MCF 10A (cell line): ENCODE measurements around the gene EIF4A3. TPM values are rescaled to one million over a fixed set of nuclear protein-coding genes. Genes with fewer than 3 reads are reported as not detected.

Experiments used
- BruUV-seq: library from RNA; stranded (reverse); fragments of 400-500 nt; replicated peaks from 2 replicates; lab custom pipeline; 2021; lab: Mats Ljungman, UMichigan
- CTCF ChIA-PET: fragments of 300-600 bp; sonication (Branson Sonifier 250); formaldehyde crosslinking; extraction: SDS; loops from one replicate; lab custom pipeline; 2021; ENCODE audit warnings: antibody characterized with exemption, inconsistent platforms; lab: Yijun Ruan, JAX
- POLR2A ChIA-PET: fragments of 300-600, 350-650 bp; sonication (Branson Sonifier 250); formaldehyde crosslinking; extraction: SDS; loops from one replicate; lab custom pipeline; 2020; ENCODE audit warnings: antibody characterized with exemption, inconsistent platforms; lab: Yijun Ruan, JAX
- DNase-seq: peaks from one replicate; pipeline ENCODE4 v3.0.0-alpha.2; 2018; ENCODE audit not compliant: unreplicated experiment
- H3K27ac Mint-ChIP-seq: one replicate; pipeline ENCODE4 v1.8.0; 2022; ENCODE audit warnings: mild to moderate bottlenecking, low read depth, mixed read lengths; ENCODE audit not compliant: unreplicated experiment
- H3K27me3 Mint-ChIP-seq: one replicate; pipeline ENCODE4 v1.8.0; 2022; ENCODE audit warnings: mixed read lengths; ENCODE audit not compliant: insufficient read depth, unreplicated experiment
- H3K36me3 Mint-ChIP-seq: one replicate; pipeline ENCODE4 v1.8.0; 2022; ENCODE audit warnings: mild to moderate bottlenecking, moderate library complexity, mixed read lengths; ENCODE audit not compliant: insufficient read depth, unreplicated experiment
- H3K4me1 Mint-ChIP-seq: one replicate; pipeline ENCODE4 v1.8.0; 2022; ENCODE audit warnings: mixed read lengths; ENCODE audit not compliant: insufficient read depth, unreplicated experiment
- H3K4me3 Mint-ChIP-seq: one replicate; pipeline ENCODE4 v1.8.0; 2022; ENCODE audit warnings: mild to moderate bottlenecking, moderate library complexity, mixed read lengths; ENCODE audit not compliant: unreplicated experiment
- H3K9me3 Mint-ChIP-seq: one replicate; pipeline ENCODE4 v1.8.0; 2022; ENCODE audit warnings: mixed read lengths; ENCODE audit not compliant: unreplicated experiment
- intact Hi-C: fragments of 100-400 bp; cut with micrococcal nuclease; formaldehyde crosslinking; loops from 2 replicates; pipeline ENCODE4 v1.14.1; 2022
- total RNA-seq: library from RNA; stranded (reverse); gene quantifications from 2 replicates; pipeline ENCODE4 v1.2.3, GENCODE V29; 2022
- TF ChIP-seq, protein P1 (sequence below): fragments of 200-600 bp; IDR thresholded peaks from one replicate; pipeline ENCODE4 v1.8.0; 2022; ENCODE audit warnings: antibody characterized with exemption, mild to moderate bottlenecking; ENCODE audit not compliant: unreplicated experiment

EIF4A3 gene
- total RNA-seq, 1 experiment from 2014 or later: 87.0 TPM

DNA sequence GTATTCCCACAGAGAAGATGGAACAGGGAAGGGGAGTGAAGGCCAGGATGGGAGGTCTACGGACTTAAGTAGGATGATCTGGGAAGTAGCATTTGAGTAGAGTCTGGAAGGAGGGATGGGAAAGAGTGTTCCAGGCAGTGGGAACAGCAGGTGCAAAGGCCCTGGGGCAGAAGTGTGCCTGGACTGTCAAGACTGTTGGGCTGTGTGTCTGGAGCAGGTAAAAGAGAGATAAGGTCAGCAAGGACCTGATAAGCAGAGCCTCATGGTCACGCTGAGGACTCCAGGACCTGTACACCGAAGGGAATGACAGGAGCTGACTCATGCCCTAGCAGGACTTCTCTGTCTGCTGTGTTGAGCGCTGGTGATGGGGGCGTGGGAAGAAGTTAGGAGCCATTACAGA, 22.2 kb upstream of the EIF4A3 start:
- Mint-ChIP-seq H3K4me1 (no peaks in the 10 kb centered on the region), H3K9me3 (no peaks in the 10 kb centered on the region), H3K27ac (no peak overlapping the region), H3K4me3 (no peak overlapping the region), H3K27me3 (peaks cover 39% of the 10 kb centered on the region), H3K36me3 (no peaks in the 10 kb centered on the region)
- ChIA-PET CTCF (no interaction called here), POLR2A (no interaction called here)
- TF ChIP-seq, protein P1, sequence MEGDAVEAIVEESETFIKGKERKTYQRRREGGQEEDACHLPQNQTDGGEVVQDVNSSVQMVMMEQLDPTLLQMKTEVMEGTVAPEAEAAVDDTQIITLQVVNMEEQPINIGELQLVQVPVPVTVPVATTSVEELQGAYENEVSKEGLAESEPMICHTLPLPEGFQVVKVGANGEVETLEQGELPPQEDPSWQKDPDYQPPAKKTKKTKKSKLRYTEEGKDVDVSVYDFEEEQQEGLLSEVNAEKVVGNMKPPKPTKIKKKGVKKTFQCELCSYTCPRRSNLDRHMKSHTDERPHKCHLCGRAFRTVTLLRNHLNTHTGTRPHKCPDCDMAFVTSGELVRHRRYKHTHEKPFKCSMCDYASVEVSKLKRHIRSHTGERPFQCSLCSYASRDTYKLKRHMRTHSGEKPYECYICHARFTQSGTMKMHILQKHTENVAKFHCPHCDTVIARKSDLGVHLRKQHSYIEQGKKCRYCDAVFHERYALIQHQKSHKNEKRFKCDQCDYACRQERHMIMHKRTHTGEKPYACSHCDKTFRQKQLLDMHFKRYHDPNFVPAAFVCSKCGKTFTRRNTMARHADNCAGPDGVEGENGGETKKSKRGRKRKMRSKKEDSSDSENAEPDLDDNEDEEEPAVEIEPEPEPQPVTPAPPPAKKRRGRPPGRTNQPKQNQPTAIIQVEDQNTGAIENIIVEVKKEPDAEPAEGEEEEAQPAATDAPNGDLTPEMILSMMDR: no peak
- no TSS peak for BruUV-seq
- DNase-seq: no peak
- intact Hi-C loops: no loop called here

DNA sequence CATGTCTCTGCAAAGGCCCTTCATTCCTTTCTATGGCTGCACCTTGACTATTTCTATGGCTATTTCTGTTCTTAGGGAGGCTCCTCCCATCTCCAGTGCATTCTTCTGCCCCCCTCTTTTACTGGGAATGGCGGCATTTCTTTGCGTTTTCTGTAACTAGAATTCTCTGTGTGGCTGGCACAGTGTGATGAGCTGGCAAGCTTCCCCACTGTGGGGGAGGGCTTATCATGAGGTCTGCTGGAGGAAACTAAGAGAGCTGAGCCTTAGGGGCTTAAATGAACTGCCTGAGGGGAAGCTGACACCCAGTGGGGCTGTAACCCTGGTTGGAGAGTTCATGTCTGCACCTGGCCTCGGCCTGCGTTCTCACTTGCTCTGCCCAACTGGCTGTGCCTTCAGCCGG, 21.4 kb upstream of the EIF4A3 start:
- H3K4me1 Mint-ChIP-seq: no peaks in the 10 kb centered on the region

DNA sequence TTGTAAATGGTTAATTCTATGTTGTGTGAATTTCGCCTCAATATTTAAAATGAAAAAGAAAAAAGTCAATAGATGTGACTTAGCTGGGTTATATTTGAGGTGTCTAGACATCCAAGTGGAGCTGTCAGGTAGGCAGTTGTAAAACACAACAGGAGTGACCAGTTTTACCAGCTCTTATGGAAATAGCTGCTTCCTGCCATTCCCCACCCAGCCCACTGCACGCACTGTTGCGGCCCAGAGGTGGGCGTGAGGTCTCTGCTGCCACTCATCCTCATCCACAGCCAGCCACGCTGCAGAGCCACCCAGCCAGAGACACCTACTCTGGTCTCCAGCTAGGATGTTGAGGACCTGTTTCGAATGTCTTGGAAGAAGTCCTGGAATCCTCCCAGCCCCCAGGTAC, 19.5 kb upstream of the EIF4A3 start:
- H3K4me1 Mint-ChIP-seq: no peaks in the 10 kb centered on the region
- no peaks in the 10 kb centered on the region for H3K9me3 Mint-ChIP-seq
- CTCF ChIA-PET: interaction anchor here (0.6 kb wide), 2 partner anchors 160 to 681 kb away, joined by 3 read pairs; no protein-coding TSS in a partner anchor
- H3K27me3 Mint-ChIP-seq: peaks cover 42% of the 10 kb centered on the region
- intact Hi-C loops: no loop called here
- no peak overlapping the region for H3K4me3 Mint-ChIP-seq
- H3K36me3 Mint-ChIP-seq: no peaks in the 10 kb centered on the region
- TF ChIP-seq, protein P1: no peak
- no TSS peak for BruUV-seq
- no peak overlapping the region for H3K27ac Mint-ChIP-seq
- no peak for DNase-seq
- POLR2A ChIA-PET: interaction anchor here (0.6 to 2.1 kb wide), 2 partner anchors 8 to 13 kb away, joined by 4 read pairs; no protein-coding TSS in a partner anchor

More for the DNA sequence above, 21.4 kb upstream of the EIF4A3 start:
- no peaks in the 10 kb centered on the region for H3K36me3 Mint-ChIP-seq
- H3K27ac Mint-ChIP-seq: no peak overlapping the region
- H3K9me3 Mint-ChIP-seq: no peaks in the 10 kb centered on the region
- peaks cover 44% of the 10 kb centered on the region for H3K27me3 Mint-ChIP-seq
- TF ChIP-seq, protein P1: no peak
- CTCF ChIA-PET: no interaction called here
- no peak for DNase-seq
- H3K4me3 Mint-ChIP-seq: no peak overlapping the region
- intact Hi-C loops: no loop called here
- no TSS peak for BruUV-seq
- POLR2A ChIA-PET: interaction anchor here (0.7 to 2.1 kb wide), 3 partner anchors 10 to 140 kb away, joined by 3 to 4 read pairs (median 3); no protein-coding TSS in a partner anchor

DNA sequence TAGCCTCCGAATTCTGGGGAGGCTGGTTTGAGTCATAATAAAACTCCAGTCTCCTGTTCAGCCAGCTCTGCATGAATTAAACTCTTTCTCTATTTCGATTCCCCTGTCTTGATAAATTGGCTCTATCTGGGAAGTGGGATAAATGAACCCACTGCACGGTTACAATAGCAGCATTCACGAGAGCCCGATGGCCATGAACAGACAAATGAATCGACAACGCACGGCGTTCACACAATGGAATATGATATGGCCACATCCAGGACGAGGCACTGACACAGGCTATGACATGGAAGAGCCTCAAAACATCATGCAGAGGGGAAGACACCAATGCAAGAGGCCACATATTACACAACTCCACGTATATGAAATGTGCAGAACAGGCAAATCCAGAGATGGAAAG, 17.3 kb upstream of the EIF4A3 start:
- peaks cover 19% of the 10 kb centered on the region for H3K27me3 Mint-ChIP-seq
- intact Hi-C loops: no loop called here
- H3K9me3 Mint-ChIP-seq: no peaks in the 10 kb centered on the region
- ChIA-PET POLR2A (no interaction called here), CTCF (no interaction called here)
- TF ChIP-seq, protein P1: no peak
- H3K4me3 Mint-ChIP-seq: no peak overlapping the region
- H3K27ac Mint-ChIP-seq: no peak overlapping the region
- H3K36me3 Mint-ChIP-seq: no peaks in the 10 kb centered on the region
- no peak for DNase-seq
- H3K4me1 Mint-ChIP-seq: no peaks in the 10 kb centered on the region
- no TSS peak for BruUV-seq
